GM18511 (cell line): Measurements from ENCODE around the gene ORMDL3.
"Not testable (repeated sequence)": the region's sequence is repeated elsewhere in the genome, so short reads cannot be mapped to it uniquely, and the experiment has no call there.

ENCODE experiments used
- ATAC-seq: cut with Tn5 transposase; IDR thresholded peaks from one replicate; pipeline ENCODE4 v1.9.1; 2021; ENCODE audit warnings: mild to moderate bottlenecking, moderate library complexity; ENCODE audit not compliant: unreplicated experiment

Gene ORMDL3

DNA sequence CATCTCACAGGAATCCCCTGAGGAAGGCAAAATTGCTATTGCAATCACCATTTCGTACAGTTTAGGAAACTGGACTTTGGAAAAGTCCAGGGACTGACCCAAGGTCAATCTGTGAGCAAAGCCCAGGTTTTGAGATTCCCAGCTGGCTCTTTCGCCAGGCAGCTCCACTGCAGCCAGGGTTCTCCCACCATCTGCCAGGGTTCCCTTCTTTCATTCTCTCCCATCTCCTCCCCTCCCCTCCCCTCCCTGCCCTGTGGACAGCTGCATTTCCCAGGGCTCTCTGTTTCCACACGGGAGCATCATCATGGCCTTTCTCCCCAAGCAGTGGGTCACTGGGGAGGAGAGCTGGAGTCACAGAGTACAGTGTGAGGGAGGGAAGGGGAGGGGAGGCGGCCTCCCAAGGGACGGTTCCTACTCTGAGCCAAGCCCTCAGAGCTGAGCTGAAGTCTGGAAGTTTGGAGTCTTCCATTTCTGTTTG, 23.5 kb upstream of the ORMDL3 start:
- ATAC-seq, result no peak

DNA sequence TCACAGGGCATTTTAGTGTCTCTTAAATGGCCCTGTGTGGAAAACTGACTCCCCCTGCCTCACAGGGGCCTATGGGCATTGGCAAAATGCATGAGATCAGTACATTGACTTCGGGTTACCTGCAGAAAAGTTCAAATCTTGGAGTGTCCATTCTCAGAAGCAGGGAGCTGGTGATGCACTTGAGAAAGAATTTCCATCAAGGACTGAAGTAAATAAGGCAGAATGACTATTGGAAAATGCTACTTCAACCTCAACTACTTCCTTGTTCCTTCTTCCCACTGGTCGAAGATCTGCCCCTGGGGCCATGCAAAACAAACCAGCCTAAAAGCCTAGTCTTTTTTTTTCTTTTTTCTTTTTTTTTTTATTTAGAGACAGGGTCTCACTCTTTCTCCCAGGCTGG, 21.6 kb upstream of the ORMDL3 start:
- no peak for ATAC-seq

DNA sequence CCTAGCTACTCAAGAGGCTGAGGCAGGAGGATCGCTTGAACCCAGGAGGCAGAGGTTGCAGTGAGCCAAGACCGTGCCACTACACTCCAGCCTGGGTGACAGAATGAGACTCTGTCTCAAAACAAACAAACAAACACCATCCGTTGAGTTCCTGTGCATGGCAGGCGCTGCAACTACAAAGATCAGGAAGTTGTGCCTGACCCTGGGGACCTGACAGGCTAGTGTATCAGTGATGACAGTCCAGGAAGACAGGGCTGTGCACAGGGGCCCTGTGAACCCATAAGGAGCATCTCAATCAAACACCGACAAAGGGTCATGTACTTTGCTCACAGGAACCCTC, 21.1 kb upstream of the ORMDL3 start:
- not testable (repeated sequence) for ATAC-seq

DNA sequence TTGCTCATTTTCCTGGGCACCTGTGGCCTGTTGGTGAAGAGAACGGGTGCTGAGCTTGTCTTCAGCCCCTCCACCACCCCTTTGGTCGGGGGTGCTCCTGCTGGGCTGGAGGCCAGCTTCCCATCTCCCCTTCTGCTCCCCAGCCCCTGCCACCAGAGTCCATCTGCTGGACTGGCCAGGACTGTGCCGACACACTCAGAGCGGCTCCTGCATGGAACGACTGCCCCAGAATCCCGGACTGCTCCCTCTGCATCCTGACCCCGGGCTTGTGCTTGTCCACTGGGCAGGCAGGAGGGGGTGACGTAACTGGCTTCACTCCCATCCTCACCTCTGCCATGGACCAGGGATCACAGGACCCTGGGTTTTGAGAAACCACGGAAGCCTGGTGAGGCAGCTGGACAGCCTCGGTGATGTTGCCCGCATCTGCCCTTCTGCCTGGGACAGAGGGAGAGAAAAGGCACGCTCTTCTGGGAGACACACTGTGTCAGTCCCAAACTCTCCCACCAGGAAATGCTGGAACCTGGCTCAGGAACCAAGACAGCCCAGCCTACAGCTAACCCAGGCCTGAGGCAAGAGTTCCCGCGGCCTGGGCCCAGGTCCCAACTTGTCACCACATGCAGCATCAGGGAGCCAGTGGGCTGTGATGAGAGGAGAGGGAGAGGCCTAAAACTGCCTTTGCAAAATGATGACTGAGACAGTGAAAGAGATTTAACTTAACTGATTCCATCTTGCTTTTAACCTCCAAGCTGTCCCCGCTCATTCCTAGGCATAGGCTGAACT, 19.3 kb upstream of the ORMDL3 start:
- no peak for ATAC-seq

DNA sequence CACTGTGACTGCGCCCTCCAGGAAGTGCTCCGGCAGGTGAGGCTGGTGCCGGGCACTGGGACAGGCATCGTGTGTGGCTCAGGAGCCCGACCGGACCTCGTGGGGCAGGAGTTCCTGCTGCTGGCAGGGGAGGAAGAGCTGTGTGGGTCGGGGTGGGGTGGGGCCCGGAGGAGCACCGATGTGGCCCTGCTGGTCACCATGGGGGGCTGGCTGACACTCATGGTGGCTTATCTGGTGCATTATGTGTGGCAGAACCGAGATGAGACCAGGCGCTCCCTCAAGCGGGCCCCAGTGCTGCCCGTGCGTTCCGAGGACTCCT, 17.0 kb upstream of the ORMDL3 start:
- no peak for ATAC-seq

DNA sequence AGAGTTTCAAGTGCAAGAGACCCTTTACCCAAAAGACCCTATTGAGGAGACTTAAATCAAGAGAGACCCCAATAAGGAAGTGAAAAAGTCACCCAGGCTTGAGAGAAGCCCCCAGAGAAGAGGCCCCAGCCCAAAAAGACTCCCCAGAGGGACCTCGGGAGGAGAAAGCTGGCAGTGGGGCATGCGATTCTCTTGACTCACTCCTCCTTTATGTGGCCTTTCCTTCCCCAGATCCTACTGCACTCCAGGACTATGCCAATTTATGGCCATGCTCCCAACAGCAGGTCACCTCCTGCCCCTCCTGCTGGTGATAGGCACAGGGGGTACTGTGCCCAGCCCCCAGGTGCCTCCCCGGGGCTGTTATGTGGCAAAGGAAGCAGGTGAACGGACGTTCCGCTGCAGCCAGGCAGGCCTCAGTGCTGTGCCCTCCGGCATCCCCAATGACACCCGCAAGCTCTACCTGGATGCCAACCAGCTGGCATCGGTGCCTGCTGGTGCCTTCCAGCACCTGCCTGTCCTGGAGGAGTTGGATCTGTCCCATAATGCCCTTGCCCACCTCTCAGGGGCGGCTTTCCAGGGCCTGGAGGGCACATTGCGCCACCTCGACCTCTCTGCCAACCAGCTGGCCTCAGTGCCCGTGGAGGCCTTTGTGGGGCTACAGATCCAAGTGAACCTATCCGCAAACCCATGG, 16.4 kb upstream of the ORMDL3 start:
- ATAC-seq, result no peak

DNA sequence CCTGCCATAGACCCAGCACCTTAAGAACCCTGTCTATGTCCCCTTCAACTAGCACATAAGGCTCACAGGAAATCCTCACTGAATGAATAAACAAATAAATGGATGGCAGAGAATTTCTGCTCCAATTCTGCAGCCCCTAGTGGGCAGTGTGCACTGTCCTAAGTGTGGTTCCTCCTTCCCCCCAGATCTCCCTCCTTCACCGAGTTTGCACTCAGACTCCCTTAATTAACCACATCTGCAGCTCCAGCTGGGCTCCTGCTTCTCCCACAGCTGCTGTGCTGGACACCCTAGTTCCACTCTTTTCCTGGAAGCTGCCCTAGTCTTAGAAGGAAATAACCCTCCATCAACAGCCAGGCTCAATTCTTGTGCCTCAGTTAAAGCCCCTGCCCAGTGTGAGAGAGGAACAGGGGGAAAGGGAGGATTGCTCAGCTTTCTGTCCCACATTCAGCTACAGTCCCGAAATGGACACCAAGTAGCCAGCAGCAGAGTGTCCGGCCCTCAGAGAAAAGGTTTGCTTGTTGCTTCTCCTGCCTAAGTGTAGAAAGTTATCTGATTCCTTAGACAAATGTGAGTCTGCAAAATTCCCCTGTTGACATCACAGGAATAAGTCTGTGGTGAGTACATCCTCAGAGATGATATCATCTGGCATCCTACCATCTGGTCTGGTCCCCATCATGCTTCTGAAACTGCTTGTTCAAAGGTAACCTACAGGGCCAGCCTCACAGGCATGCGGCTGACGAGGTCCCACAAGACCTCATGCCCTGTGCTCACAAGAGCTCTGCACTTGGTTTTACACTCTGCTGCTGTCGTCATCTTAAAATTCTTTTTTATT, 12.4 kb upstream of the ORMDL3 start:
- peak; percentile 75 for ATAC-seq

DNA sequence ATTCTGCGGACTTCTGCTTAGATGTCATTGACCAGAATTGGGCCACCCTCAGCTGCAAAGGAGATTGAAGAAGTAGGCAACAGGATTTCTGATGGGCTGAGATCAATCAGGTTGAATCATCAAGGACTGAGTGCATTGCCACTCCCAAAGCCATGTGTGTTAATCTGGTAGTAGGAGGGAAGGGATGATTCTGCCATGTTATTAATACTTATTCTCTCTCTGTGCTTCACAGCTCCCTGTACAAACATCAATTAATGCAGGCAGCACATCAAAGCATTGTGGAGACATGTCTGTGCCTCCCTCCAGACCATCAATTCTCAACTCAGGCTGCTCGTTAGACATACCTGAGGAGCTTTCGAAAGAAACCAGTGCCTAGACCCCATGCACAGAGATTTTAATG, 11.7 kb upstream of the ORMDL3 start:
- no peak for ATAC-seq

DNA sequence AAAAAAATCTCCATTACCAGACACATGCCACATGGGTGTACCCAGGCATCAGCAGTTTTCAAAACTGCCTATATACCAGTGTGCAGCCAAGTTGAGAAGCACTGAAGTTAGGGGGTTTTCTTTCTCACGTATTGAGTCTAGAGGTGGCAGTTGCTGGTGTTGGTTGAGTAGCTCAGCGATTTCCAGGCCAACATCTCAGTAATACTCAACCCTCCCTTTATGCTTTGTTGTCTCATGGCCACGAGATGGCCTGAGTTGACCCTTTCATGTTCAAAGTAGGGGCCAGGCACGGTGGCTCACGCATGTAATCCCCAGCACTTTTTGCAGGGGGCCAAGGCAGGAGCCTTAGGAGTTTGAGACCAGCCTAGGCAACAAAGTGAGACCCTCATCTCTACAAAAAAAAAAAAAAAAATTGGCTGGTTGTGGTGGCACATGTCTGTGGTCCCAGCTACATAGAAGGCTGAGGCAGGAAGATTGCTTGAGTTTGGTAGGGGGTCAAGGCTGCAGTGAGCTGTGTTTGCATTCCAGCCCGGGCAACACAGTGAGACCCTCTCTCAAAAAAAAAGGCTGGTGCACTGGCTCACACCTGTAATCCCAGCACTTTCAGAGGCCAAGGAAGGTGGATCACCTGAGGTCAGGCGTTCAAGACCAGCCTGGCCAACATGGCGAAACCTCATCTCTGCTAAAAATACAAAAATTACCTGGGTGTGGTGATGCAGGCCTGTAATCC, 10.9 kb upstream of the ORMDL3 start:
- no peak for ATAC-seq

DNA sequence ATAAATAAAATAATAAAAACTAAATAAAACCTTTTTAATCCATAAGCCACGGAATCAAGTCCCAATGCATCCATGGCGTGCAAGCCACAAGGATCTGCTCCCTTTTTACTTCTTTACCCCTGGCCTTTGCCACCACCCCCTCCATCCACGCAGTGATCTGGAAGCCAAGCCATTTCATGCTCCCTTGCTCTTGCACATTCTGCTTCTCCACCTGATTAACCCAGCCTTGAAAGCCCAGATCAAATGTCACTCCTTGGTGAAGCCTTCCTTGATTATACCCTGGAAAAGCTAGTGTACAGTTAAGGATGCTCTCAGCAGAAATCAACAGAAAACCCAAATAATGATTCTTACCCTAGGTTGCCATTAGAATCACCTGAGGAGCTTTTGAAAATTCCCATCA, 10.0 kb upstream of the ORMDL3 start:
- ATAC-seq, result no peak

DNA sequence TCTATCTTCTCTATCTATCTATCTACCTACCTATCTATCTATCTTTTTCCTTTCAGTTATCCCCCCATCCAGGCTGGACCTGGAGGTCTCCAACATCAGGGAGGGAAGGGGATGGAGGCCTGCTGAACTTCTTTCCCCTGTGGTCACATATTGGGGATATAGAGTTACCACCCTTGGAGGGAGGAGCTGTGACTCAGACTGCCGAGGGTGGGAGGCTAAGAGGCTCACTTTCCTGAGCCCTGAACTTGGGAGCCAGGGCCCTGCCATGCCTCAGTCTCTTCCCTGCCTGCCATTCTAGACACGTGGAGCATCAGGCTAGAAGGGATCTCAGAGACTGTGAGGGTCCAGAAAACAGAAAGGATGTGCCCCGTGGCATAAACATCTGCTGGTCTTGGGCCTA, 8.5 kb upstream of the ORMDL3 start:
- ATAC-seq, result no peak

DNA sequence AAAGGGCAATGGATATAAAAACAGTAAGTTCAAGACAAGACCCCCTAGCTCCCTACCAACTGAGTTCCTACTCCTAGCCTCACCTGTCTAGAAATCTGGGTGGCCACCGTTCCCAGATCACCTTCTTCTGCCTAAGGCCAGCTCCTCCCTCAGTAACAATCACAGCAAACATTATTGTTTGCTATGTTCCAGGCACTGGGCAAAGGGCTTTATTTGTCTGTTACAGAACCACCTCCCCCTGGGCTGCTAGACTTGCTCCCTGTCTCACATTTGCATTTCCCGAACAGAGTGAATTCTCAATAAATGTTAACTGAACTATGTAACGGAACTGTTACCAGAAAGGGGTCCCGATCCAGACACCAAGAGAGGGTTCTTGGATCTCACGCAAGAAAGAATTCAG, 6.9 kb upstream of the ORMDL3 start:
- no peak for ATAC-seq

DNA sequence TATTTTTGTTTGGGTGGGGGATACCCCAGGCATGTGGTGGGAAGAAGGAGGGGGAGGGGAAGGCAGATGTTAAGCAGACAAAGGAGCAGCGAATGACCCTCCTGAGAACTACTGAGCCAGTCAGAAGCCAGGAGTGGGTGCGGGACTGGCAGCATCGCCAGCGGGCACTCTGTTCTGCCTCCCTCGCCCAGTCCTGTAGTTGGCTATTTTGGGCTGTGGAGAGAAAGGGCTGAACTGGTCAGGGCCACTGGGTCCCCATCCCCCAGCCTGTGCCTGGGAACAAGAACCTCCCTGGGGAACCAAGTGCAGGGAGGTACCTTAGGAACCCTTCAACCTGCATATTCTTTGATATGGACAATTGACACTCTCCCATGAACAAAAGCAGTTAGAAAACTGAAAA, 6.5 kb upstream of the ORMDL3 start:
- no peak for ATAC-seq

DNA sequence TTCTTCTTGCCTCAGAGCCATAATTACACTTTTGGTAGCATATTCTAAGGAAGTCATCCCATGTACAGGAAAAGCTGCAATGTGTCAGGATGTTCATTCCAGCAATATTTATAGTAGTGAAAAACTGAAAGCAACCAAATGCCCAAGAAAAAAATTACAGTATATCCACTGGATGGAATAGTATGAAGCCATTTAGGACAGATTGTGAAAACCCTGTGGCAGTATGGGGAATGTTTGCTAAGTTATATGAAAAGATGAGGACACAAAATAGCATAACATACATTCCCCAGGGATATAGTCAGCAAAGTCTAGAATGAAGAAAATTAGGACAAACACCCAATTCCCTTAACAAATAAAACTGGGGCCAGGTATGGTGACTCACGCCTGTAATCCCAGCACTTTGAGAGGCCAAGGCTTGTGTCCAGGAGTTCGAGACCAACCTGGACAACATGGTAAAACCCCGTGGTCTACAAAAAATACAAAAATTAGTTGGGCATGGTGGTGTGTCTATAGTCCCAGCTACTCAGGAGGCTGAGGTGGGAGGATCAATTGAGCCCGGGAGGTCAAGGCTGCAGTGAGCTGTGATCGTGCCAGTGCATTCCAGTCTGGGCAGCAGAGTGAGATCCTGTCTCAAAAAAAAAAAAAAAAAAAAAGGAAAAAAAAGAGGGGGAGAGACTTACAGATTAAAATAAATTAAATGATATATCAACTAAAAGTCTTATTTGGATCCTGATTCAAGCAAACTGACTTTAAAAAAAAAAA, 2.4 kb upstream of the ORMDL3 start:
- no peak for ATAC-seq

DNA sequence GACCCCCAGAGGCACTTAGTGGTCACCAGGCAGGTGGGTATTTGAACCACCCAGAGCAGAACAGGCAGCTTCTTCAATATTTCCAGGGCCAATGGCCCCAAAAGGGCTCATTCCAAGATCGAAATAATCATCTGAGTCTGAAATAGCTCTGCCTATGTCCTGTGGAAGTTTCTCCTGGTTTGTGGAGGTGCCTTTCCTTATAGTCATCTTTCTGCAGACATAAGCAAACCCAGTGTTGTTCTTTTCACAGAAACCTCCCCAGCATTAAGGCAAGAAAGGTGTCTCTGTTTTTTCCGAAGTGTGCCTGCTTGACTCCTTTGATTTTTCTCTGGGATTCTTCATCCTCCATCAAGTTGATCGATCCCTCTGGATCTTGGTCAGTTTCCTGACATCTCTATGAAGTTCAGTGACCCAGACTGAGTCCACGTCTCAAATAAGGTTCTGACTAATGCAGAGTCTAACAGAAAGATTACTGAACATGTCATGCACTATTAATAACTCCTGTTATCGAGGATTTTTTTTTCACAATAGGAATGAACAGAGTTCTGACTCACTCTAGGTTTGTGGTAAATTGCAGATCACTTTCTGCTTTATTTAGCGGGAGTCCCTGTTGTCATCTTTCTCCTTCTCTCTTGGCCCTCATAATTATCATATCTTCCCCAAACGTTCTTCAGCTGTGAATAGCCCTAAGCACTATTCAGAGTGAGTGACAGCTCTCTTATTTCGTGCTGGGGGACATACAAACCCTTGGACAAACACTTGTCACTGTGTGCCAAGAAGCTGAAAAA, 1.7 kb upstream of the ORMDL3 start:
- no peak for ATAC-seq

DNA sequence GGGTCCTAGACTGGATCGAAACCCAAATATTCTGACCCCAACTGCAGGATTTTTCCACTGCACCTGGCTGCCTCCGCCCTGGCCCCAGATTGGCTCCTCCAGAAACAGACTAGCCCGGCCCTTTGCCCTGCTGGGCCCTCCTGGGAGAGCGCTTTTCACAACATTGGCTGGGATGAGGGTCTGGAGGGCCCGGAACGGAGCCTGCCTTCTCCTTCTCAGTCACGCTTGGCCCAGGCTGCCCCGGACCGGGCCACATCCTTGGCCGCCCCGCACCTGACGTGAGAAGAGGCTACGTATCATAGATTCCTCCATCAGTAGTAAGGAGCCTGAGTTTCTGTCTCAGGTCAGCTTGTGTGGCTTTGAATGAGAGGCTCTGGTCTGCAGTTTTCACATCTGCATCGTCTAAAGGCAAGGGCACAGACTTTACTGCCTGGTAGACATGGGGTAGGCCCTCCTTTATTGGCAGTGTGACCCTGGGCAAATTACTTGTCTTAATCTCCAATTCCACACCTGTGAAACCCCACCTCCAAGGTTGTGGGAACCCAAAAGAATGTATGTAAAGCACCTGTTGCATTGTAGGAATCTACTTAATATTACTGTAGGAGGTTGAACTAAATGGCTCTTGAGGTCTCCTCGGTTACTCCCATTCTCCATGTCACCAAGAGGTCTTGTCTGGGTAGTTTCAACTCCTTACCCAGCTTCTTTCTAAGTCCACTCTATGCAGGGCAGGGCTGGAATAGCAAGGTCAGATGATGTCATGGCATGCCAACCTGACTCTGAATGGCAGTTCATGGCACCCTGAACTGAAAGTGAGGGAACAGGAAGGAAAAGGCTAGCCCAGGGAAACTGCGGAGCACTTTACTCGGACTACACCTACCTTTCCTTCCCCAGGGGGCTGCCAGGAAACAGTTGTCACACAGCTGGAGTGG, 792 bp upstream of the ORMDL3 start:
- peak; percentile 12 for ATAC-seq

DNA sequence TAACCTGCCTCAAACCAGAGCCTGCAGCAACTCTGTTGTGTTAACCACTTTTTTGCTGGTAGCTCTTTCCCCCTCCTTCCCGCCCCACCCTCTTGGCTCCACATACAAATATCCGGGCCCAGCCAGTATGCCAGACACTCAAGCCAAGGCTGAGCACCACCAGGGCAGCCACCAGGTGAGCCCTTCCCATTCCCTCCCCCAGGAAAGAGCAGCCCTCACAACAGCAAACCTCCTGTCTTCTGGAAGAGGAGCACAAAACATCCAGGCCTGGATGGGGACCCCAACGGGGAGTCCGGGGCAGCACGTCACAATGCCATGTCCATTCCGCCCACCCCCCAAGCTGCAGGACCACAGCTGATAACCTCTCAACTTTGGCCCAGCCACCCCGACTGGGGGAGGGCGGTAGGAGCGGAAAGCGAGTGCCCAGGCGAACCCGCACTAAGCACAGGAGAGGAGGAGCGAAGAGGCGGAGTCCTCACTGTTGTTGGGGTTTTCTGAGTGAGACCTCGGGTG, 757 bp downstream of the ORMDL3 start:
- peak; percentile 39 for ATAC-seq

DNA sequence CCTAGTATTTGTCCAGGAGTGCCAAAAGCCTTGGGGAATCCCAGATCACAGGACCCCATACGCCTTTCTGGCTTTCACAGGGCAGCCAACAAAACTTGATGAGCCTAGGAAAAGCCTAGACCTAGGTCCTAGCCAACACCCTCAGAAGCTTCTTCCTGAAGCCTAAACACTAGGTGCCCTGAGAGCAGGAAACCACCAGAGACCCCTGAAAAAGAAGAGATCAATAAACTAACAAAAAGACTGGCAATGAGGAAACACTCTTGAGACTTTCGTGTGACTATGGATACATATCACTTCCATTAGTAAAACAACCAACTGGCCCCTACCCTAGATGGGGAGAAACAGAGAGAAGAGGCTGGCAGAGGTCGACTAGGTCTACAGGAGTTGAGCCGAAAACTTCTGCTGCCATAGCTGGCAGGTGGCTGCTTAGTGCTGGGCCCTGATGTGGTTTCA, 1.2 kb downstream of the ORMDL3 start:
- ATAC-seq, result no peak
